Stomach (tissue), 9 donors: ENCODE data around the gene WIPI1. TPM values are rescaled to one million over a fixed set of nuclear protein-coding genes. Genes with fewer than 3 reads are reported as not detected.

ENCODE experiments used
- DNase-seq, 2 donors: peaks; one replicate each; pipeline versions ENCODE4 v3.0.0 to v3.0.0-alpha.2; 2013 to 2019
- H3K27ac ChIP-seq, 5 donors: fragments of 200-600 bp in 4 of 5; sonication (generic) in 4 of 5; one replicate each; pipeline ENCODE4 v1.5.1; 2013 to 2019; ENCODE audit warnings: mild to moderate bottlenecking in 1 of 5, moderate library complexity in 1 of 5
- H3K27me3 ChIP-seq, 3 donors: fragments of 200-600 bp; sonication (generic); one replicate each; pipeline ENCODE4 v1.5.1; 2017 to 2019; ENCODE audit warnings: mixed run types in 1 of 3
- H3K36me3 ChIP-seq, 4 donors: fragments of 200-600 bp; sonication (generic); 1 replicate in 3 of 4; 2 replicates in 1 of 4; pipeline ENCODE4 v1.5.1; 2016 to 2019
- H3K4me1 ChIP-seq, 4 donors: fragments of 200-600 bp; sonication (generic); one replicate each; pipeline ENCODE4 v1.5.1; 2016 to 2019
- H3K4me3 ChIP-seq, 4 donors: fragments of 200-600 bp; sonication (generic) in 3 of 4; one replicate each; pipeline ENCODE4 v1.5.1; 2016 to 2019; ENCODE audit warnings: mild to moderate bottlenecking in 1 of 4
- H3K9me3 ChIP-seq, 4 donors: fragments of 200-600 bp; sonication (generic); one replicate each; pipeline ENCODE4 v1.5.1; 2016 to 2019
- EP300 ChIP-seq: sonication (generic); formaldehyde crosslinking; IDR thresholded peaks from one replicate; pipeline ENCODE4 v1.6.1; 2017; ENCODE audit warnings: antibody characterized with exemption
- POLR2A ChIP-seq, 4 donors: fragments of 450-650 bp; IDR thresholded peaks; one replicate each; pipeline ENCODE4 v1.6.1; 2016; ENCODE audit warnings: antibody characterized with exemption in 4 of 4, control low read depth in 2 of 4, mild to moderate bottlenecking in 1 of 4, moderate library complexity in 1 of 4
- POLR2AphosphoS5 ChIP-seq, 3 donors: sonication (generic); formaldehyde crosslinking; IDR thresholded peaks; one replicate each; pipeline ENCODE4 v1.6.1; 2016; ENCODE audit warnings: antibody characterized with exemption in 3 of 3
- WGBS, 5 donors: extraction: QIAGEN DNeasy Blood & Tissue Kit in 3 of 5; methylation state at CpG; one replicate each; pipeline versions ENCODE4 v1.1.5 to v1.1.7; 2013 to 2018; 5-methylcytosine and 5-hydroxymethylcytosine counted together
- intact Hi-C: fragments of 100-400 bp; cut with DNase I; formaldehyde crosslinking; loops from one replicate; pipeline ENCODE4 v1.15.1; 2023; ENCODE audit warnings: low total_unique reads
- polyA plus RNA-seq, 3 donors: library from polyadenylated mRNA; stranded (reverse); fragments of 200-250 nt; gene quantifications; one replicate each; pipeline ENCODE4 v1.2.3, GENCODE V29; 2013
- total RNA-seq, 5 donors: library from RNA; depleted of rRNA; stranded (reverse); fragments of >200 nt; gene quantifications; one replicate each; pipeline versions ENCODE4 v1.1.0 to v1.2.3, GENCODE V29; 2014 to 2016
- TF ChIP-seq, protein P1 (sequence below), 7 experiments: fragments of 450-650 bp in 4 of 7; fragments of 200-600 bp in 3 of 7; sonication (generic) in 3 of 7; IDR thresholded peaks; one replicate each; pipeline ENCODE4 v1.5.1; 2016 to 2019; ENCODE audit warnings: antibody characterized with exemption in 7 of 7, control low read depth in 2 of 7, mild to moderate bottlenecking in 1 of 7
- donor health status: healthy with polysubstance abuse.
- donor health status: Bipolar disorder and iron deficiency.
- donor health status: healthy.

Gene WIPI1
- total and polyA plus RNA-seq, 8 donors: 8.2 to 99.1 (median 43.2) TPM

DNA sequence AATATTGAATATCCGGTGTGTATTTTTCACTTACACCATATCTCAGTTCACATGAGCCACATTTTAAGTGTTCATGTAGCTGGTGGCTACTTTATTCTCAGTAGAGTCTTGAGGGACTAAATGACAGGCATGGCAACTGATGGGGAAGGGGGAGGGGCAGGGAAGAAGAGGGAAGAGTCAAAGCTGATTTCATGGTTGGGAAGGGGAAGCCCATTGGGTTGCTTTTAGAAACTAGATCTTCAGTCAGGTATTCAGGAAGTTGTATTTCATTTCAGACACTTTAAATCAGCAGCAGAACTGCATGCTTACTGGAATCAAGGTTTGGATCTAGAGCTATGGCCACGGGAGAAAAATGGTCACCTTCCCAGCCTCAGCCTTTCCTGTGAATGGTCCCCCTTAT lies 2.9 kb upstream of the WIPI1 start:
- Histone ChIP-seq H3K27ac (peak overlapping the region in 1 of 5 donors; percentile 23), H3K4me1 (peaks cover 25 to 50% (median 34%) of the 10 kb centered on the region in 4 donors), H3K36me3 (no peaks in the 10 kb centered on the region), H3K9me3 (no peaks in the 10 kb centered on the region), H3K4me3 (no peak overlapping the region), H3K27me3 (no peaks in the 10 kb centered on the region)
- DNase-seq: no peak
- WGBS, 5 donors: 72 to 85% (median 80%) methylated on average over 2 of the region's 2 CpGs
- TF ChIP-seq POLR2A (IDR thresholded peaks at IDR 0.05): no peak
- no peak for TF ChIP-seq POLR2AphosphoS5 (IDR thresholded peaks at IDR 0.05)
- TF ChIP-seq, protein P1, sequence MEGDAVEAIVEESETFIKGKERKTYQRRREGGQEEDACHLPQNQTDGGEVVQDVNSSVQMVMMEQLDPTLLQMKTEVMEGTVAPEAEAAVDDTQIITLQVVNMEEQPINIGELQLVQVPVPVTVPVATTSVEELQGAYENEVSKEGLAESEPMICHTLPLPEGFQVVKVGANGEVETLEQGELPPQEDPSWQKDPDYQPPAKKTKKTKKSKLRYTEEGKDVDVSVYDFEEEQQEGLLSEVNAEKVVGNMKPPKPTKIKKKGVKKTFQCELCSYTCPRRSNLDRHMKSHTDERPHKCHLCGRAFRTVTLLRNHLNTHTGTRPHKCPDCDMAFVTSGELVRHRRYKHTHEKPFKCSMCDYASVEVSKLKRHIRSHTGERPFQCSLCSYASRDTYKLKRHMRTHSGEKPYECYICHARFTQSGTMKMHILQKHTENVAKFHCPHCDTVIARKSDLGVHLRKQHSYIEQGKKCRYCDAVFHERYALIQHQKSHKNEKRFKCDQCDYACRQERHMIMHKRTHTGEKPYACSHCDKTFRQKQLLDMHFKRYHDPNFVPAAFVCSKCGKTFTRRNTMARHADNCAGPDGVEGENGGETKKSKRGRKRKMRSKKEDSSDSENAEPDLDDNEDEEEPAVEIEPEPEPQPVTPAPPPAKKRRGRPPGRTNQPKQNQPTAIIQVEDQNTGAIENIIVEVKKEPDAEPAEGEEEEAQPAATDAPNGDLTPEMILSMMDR (IDR thresholded peaks at IDR 0.05): no peak
- no peak for TF ChIP-seq EP300
- intact Hi-C loops: loop anchor here (10.0 kb wide), 1 partner anchor 285 kb away; no protein-coding TSS in a partner anchor

GRCh38 chr17:68459037-68459639 lies 1.8 kb upstream of the WIPI1 start:
- Histone ChIP-seq H3K9me3 (no peaks in the 10 kb centered on the region), H3K27ac (no peak overlapping the region), H3K27me3 (no peaks in the 10 kb centered on the region), H3K36me3 (no peaks in the 10 kb centered on the region), H3K4me1 (peaks cover 30 to 60% (median 42%) of the 10 kb centered on the region in 4 donors), H3K4me3 (no peak overlapping the region)
- WGBS, 5 donors: 48 to 57% (median 51%) methylated on average over 1 of the region's 1 CpG
- intact Hi-C loops: no loop called here
- TF ChIP-seq, protein P1 (IDR thresholded peaks at IDR 0.05): no peak
- TF ChIP-seq POLR2AphosphoS5 (IDR thresholded peaks at IDR 0.05) (no peak), POLR2A (IDR thresholded peaks at IDR 0.05) (no peak), EP300 (no peak)
- no peak for DNase-seq

DNA sequence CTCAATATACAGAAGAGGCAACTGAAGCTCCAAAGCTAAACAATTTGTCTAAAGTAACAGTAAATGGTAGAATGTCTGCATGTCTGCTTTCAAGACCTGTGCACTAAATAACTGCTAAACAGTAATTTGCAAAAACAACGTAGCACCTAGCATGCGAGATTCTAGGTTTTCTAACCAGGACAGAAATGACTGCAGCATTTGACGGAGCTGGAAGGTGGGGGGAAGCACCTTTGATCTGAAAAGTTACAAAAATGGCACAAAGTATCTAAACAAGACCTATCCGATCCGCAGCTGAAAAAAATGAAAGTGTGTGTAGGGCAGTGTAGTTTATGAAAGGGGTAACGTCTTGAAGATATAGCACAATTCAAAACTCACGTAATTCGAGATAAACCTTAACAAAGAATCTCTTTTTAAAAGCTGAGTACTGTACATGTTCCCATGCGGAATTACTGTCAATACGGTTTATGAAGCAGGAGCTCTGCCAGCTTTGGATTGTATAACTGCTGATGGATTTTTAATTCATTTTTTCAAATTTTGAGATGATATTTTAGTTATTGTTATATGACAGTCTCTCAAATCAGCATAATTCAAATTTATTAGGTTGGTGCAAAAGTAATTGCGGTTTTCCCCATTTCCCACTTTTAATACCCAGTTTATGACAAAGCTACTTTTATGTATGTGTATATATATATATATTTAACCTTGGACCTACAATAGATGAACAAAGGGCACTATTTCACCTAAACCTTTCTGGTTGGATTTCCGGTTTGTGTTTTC lies 1.2 kb upstream of the WIPI1 start:
- no peak for DNase-seq
- intact Hi-C loops: no loop called here
- Histone ChIP-seq H3K9me3 (no peaks in the 10 kb centered on the region), H3K27ac (peak overlapping the region; percentile 82 to 98 (median 93)), H3K27me3 (no peaks in the 10 kb centered on the region), H3K4me1 (peaks cover 30 to 66% (median 45%) of the 10 kb centered on the region in 4 donors), H3K36me3 (no peaks in the 10 kb centered on the region), H3K4me3 (peak overlapping the region; percentile 58 to 86 (median 80))
- WGBS, 5 donors: 28 to 36% (median 34%) methylated on average over 12 of the region's 12 CpGs
- no peak for TF ChIP-seq EP300
- TF ChIP-seq POLR2A (IDR thresholded peaks at IDR 0.05): no peak
- TF ChIP-seq, protein P1 (IDR thresholded peaks at IDR 0.05): no peak
- TF ChIP-seq POLR2AphosphoS5 (IDR thresholded peaks at IDR 0.05): no peak

DNA sequence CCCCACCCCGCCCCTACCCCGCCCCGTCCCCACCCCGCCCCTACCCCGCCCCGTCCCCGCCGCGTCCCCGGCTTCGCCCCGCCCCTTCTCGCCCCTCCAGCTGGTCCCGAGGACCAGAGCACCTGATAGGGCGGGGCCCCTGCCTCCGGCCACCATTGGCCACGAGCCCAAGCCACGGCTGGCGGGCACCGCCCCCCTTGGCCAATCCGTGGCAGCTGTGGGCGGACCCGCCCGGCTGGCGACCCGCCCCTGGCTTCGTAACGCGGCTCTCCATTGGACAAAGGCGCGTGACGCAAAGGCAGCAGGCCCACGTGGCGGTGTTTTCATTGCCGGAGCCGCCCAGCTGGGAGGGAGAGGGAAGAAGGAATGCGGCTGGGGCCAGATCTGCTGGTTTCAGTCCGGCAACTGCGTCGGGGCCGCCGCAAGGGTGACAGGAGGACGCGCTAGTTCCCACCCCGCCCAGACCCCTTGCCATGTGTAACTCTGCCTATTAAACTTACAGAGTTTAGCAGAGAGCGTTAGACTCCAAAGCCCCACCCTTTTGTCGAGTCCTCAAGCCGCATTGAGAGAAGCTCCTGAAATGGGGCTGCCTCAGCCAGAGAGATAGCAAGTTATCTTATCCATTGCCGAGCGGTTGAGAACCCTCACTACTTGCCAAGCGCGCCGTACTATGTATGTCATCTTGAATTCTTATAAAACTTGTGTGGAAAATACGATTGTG lies 403 bp upstream of the WIPI1 start:
- WGBS, 5 donors: 1 to 2% (median 1%) methylated on average over 10 to 51 of the region's 54 CpGs
- H3K27ac ChIP-seq: peak overlapping the region; percentile 93 to 98 (median 97)
- intact Hi-C loops: no loop called here

More for the DNA sequence above, 403 bp upstream of the WIPI1 start:
- H3K4me1 ChIP-seq: peaks cover 28 to 66% (median 45%) of the 10 kb centered on the region in 4 donors
- H3K9me3 ChIP-seq: no peaks in the 10 kb centered on the region
- H3K27me3 ChIP-seq: no peaks in the 10 kb centered on the region
- DNase-seq: peak; percentile 99 to 100
- TF ChIP-seq POLR2A (IDR thresholded peaks at IDR 0.05) (peak in 2 of 4 donors; percentile 51 to 67), EP300 (no peak), POLR2AphosphoS5 (IDR thresholded peaks at IDR 0.05) (peak; percentile 92 to 95 (median 92))
- TF ChIP-seq, protein P1 (IDR thresholded peaks at IDR 0.05): peak in 1 of 7 experiments; percentile 5
- peak overlapping the region; percentile 73 to 86 (median 80) for H3K4me3 ChIP-seq
- peaks cover 0 to 3% (median 2%) of the 10 kb centered on the region in 4 donors for H3K36me3 ChIP-seq
